SIG-M5 (cell line): ENCODE measurements around the gene JAML.

Experiments
- DNase-seq: peaks from one replicate; lab custom pipeline; 2025; lab: John Stamatoyannopoulos, UW

JAML gene

GRCh38 chr11:118167253-118167652 is 57.6 kb downstream of the JAML start:
- DNase-seq: no peak

DNA sequence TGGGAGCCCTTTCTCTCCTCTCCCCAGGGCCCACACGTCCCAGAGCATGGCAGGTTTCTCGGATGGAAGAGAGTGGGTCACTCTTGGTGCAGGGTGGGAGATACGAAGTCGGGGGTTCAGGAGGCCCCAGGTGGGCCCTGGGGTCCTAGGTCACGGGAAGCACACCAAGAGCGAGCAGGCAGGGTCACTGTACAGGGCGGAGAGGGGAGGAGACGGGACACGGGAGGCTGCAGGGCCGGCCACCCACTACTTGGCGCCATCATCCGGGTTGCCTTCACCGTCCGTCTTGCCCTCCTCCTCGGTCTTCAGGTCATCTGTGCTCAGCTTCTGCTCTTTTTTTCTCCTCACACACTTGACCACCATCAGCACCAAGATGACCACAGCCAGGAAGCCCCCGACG is 58.2 kb downstream of the JAML start:
- no peak for DNase-seq

DNA sequence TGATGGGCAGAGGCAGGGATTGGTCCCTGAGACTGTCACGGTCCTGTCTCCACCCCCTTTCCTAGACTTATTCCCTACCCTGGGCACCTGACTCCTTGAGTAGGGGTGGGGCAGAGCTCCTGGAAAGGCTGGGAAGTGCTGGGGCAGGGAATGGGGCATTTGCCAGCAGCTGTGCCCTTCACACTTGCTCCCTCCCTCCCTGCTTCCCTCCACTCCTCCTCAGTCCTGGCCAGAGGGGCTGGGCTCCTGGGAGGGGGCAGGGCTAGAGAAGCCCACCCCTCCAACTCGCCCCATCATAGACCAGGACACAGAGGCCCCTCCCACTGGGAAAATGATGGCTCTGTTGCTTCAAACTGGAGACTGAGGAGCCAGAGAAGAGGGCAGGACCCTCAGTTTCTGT is 59.9 kb downstream of the JAML start:
- no peak for DNase-seq

DNA sequence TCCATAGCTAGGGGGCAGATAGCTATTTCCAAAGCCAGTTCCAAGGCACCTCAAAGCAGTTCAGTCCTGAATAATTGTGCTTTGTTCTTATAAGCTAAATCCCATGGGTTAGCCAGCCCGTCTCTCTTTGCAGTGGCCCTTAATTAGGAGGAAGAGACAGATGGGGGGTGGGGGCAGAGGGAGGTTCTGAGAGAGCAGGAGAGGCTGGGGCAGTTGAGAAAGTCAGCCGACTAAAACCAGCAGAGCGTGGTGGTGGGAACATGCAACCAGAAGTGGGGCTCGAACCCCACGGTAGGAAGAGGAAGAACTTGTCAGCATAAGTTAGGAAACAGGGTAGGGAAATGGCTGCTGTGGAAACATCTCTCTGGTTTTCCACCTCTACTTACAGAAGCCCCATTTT is 61.3 kb downstream of the JAML start:
- no peak for DNase-seq

- DNase-seq: no peak
Observed at GRCh38 chr11:118162846-118163245, 62.0 kb downstream of the JAML start.

GRCh38 chr11:118161786-118162185 is 63.0 kb downstream of the JAML start:
- DNase-seq: no peak

DNA sequence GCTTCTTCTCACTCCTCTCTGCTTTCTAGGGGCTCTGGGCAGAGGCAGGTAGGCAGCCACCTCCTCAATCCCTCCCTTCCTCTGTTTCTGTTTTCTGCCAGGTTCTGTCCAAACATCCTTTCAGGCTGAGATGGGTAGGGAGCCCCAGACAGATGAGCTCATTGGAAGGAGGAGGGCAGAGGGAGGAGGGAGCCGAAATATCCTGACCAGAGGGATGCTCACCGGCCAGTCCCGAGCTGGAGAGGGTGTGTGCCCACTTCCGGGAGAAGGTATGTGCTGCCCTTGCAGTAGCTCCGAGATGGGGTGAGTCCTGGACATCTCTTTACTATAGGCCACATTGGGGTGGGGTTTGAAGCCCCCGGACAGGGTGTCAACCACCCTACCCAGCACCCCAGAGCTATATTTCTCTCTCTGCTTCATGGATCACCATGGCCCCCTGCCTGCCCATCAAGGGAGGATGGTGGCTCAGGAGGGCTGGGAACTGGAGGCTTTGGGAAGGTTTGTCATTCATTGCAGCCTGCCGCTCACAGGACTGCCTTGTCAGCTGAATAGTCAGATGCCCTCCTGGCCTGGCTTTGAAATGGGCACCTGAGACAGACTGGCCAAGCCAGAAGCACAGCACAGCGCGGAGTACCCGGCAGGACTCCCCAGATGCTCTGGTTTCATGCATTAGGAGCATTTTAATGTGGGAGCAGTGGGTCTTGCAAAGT is 67.5 kb downstream of the JAML start:
- DNase-seq: no peak

DNA sequence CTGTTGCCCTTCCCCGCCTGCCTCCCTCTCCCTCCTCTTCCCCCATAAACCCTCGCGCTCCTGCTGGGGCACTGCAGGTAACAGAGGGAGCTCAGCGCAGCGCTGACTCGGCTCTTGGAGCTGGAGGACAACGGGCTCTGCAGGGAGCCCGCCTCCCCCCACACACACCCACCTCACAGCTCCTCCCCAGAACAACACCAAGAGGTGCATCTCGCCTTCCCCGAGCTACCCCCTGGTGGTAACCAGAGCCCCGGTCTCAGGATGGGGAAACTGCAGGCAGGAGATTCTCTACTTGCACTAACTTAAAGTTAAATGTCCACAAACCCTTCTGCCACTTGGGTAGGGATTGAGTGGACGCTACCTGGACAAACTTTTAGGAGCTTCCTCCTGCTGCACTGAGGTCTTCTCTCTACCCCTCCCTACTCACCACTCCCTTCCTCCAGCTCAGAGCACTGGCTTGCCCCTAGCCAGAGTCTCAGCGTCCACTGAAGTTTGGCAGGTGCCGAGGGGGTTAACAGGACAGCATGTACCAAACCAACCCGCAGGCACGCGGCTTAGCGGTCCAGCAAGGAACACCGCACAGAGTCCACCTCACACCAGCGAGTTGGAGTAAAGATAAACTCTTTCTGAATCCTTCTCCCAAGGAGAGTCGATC is 68.2 kb downstream of the JAML start:
- no peak for DNase-seq

- no peak for DNase-seq
Observed at GRCh38 chr11:118155776-118156530, 68.9 kb downstream of the JAML start.

GRCh38 chr11:118154641-118155040 is 70.2 kb downstream of the JAML start:
- DNase-seq: no peak

GRCh38 chr11:118153976-118154375 is 70.8 kb downstream of the JAML start:
- no peak for DNase-seq

GRCh38 chr11:118153516-118153915 is 71.3 kb downstream of the JAML start:
- DNase-seq: no peak

DNA sequence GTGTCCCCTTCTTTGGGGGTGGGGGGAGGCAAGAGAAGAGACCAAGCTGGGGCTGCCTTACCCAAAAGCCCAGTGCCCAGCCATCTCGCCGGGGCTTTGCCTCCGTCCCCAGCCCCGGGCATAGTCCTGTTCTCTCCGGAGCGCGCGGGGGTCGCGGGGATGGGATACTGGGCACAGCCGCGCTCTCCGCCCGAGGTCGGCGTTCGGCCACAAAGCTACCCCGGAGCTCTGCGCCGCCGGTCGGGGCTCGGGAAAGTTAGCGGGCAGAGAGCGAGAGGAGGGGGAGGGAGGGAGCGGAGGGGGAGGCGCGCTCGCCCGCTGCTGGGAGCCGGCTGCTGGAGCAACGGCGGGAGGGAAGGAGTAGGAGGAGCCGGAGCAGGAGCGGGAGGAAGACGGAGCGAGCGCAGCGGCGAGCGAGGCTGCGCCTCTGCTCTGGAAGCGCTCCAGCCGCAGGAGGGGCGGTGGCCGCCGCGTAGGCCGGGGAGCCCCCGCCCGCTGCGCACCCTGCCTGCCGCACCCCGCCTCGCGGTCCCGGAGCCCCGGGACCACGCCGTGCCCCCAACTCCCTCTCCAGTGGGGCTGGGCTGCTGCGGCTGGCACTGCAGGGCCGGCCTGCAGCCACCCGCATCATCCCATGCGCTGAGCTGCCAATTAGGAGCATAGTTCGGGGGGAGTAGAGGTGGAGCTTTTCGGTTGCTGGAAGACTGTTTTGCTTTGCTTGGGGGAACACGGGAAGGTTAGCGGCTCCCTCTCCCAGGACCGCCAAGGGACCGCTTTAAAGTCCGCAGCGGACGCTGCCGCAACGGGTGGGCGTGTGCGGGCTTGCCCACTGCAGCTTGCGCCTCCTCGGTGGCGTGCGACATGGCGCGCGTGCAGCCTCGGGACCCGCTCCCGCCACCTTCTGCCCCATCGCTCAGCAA is 72.0 kb downstream of the JAML start, which contains the start of gene SCN4B:
Gene SCN4B (minus strand): TSS at position 272 of the 920 bp plus-strand sequence. CDS start 150 bp downstream, at position 122.
- no peak for DNase-seq

DNA sequence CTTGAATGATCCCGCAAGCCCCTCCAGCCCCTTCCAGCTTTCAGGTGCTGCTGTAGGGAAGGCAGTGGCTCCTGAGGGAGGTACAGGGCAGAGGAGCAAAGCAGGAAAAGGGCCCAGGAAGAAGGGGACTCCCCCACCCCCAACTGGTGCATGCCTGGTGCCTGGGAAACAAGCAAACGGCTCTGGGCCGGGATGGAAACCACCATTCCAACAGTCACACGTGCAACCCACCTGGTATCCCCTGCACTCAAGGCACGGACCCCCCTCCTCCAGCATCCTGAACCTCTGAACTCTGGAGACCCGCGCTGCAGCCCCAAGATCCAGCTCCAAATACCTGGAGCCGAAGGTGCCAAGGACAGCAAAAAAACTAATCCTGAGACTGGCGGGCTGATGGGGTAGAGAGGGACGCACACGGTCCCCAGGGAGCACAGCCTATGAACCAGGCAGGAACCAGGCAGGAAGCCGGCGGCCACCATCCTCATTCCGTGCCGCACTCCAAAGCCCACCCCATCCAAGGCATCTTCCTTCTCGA is 72.7 kb downstream of the JAML start:
- no peak for DNase-seq

DNA sequence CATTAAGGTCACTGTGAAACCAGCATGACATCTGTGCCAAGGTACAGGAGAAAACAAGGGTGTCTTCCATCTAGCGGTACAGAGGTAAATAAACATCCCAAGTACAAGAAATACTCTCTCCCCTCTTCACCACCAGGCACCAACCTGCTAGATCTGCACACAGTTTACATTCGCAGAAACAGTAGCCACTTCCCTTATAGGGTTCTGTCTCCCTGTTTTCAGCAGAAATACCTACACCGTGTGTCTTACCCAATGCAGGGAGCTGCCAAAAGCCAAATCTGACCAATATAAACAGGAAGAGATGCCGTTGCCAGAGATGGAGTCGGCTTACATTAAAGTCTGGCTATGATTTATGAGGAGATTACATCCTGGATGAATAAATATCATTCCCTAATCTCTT is 73.4 kb downstream of the JAML start:
- DNase-seq: no peak

- no peak for DNase-seq
Observed at GRCh38 chr11:118149493-118149892, 75.3 kb downstream of the JAML start.

GRCh38 chr11:118148856-118149255 is 76.0 kb downstream of the JAML start:
- DNase-seq: no peak

- DNase-seq: no peak
Observed at GRCh38 chr11:118148240-118148639, 76.6 kb downstream of the JAML start.

DNA sequence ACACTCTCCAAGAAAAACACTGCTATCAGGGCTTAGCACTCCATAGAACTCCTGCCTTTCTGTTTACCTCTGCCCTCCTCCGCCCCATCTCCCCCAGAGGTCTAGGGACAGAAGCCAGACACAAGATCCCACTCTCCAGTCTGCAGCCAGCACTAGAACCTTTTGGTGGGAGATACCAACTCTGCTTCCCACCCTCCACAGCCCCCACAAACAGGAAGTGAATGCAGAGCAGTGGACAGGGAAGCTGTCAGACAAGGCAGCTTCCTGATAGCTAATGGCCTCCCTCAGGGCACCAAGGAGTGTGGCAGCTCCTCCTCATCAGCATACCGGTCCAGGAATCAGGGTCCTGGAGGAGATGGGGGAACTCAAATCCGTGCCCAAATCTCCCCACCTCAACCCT is 77.3 kb downstream of the JAML start:
- no peak for DNase-seq

- no peak for DNase-seq
Observed at GRCh38 chr11:118146554-118146953, 78.3 kb downstream of the JAML start.
